ENCODE results near the gene DNASE1.

DNA sequence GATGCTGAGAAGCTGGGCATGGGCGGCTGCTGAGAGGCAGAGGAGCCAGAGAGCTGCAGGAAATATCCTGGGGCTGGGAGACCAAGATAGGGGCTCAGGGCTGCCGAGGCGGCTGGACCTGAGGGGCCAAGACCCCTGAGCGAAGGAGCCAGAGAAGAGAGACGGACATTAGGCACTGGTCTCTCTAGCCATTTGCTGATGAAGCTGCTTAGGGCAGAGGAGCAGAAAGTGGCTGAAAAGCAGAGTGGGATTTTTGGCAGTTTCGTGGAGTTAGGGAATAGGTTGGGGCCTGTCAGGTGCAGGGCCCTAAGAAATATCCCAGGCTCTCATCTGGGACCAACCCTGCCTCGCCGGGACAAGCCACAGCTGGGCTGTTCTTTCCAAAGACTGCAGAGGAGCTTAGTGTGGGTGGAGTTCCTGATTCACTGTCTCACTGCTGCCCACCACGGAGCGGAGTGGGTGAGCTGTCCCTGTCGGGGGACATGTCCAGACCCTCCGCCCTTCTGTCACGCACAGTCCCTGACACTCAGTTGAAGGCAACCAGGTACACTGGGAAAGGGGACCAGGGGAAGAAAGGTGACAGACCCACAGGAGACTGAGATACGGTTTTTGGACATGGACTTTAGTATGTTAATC lies 11.3 kb upstream of the DNASE1 start:
- TF ChIP-seq YY1 (IDR thresholded peaks at IDR 0.05; ENCODE audit: extremely low read depth, insufficient replicate concordance, low read depth, low read length) (no peak), JUND (IDR thresholded peaks at IDR 0.05) (no peak), POLR2A (IDR thresholded peaks at IDR 0.05; ENCODE audit: borderline replicate concordance, extremely low read depth, insufficient read depth, insufficient read length) (no peak), POLR2AphosphoS5 (IDR thresholded peaks at IDR 0.05; ENCODE audit: low read depth, low read length) (no peak), EZH2phosphoT487 (IDR thresholded peaks at IDR 0.05; ENCODE audit: borderline replicate concordance) (no peak)
- TF ChIP-seq, protein P1, sequence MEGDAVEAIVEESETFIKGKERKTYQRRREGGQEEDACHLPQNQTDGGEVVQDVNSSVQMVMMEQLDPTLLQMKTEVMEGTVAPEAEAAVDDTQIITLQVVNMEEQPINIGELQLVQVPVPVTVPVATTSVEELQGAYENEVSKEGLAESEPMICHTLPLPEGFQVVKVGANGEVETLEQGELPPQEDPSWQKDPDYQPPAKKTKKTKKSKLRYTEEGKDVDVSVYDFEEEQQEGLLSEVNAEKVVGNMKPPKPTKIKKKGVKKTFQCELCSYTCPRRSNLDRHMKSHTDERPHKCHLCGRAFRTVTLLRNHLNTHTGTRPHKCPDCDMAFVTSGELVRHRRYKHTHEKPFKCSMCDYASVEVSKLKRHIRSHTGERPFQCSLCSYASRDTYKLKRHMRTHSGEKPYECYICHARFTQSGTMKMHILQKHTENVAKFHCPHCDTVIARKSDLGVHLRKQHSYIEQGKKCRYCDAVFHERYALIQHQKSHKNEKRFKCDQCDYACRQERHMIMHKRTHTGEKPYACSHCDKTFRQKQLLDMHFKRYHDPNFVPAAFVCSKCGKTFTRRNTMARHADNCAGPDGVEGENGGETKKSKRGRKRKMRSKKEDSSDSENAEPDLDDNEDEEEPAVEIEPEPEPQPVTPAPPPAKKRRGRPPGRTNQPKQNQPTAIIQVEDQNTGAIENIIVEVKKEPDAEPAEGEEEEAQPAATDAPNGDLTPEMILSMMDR (IDR thresholded peaks at IDR 0.05 in 2 of 3, conservative IDR thresholded peaks at IDR 0.05 in 1 of 3; ENCODE audit: borderline replicate concordance in 1 of 3, insufficient read depth in 1 of 3, low read depth in 2 of 3, low read length in 2 of 3) = no peak
- TF ChIP-seq, protein P2, sequence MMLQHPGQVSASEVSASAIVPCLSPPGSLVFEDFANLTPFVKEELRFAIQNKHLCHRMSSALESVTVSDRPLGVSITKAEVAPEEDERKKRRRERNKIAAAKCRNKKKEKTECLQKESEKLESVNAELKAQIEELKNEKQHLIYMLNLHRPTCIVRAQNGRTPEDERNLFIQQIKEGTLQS (IDR thresholded peaks at IDR 0.05) = no peak

Data from HCT116 (cell line).